Right lobe of liver (tissue), 6 donors: ENCODE data around the gene ANKRD60. TPM values are rescaled to one million over a fixed set of nuclear protein-coding genes. Genes with fewer than 3 reads are reported as not detected.

ENCODE experiments used
- ATAC-seq, 4 donors: fragments of 200-7000 bp; cut with Tn5 transposase; one replicate each; pipeline ENCODE4 v1.9.1; 2020; ENCODE audit warnings: mild to moderate bottlenecking in 4 of 4, moderate library complexity in 4 of 4
- DNase-seq, 3 donors: peaks; one replicate each; pipeline ENCODE4 v3.0.0-alpha.2; 2020
- H3K27ac ChIP-seq, 3 donors: fragments of 200-600 bp; one replicate each; pipeline ENCODE4 v1.8.0; 2022
- H3K27me3 ChIP-seq, 2 donors: fragments of 200-600 bp; one replicate each; pipeline ENCODE4 v1.8.0; 2022
- H3K36me3 ChIP-seq, 4 donors: fragments of 200-600 bp; sonication (generic) in 1 of 4; one replicate each; pipeline versions ENCODE4 v1.5.1 to v1.8.0; 2017 to 2022; ENCODE audit warnings: control low read depth in 1 of 4
- H3K4me1 ChIP-seq, 4 donors: fragments of 200-600 bp; sonication (generic) in 1 of 4; one replicate each; pipeline versions ENCODE4 v1.5.1 to v1.8.0; 2017 to 2022; ENCODE audit warnings: control low read depth in 1 of 4
- H3K4me3 ChIP-seq, 3 donors: fragments of 200-600 bp; one replicate each; pipeline ENCODE4 v1.8.0; 2022
- H3K9me3 ChIP-seq, 4 donors: fragments of 200-600 bp; sonication (generic) in 1 of 4; one replicate each; pipeline versions ENCODE4 v1.5.1 to v1.8.0; 2017 to 2022; ENCODE audit warnings: control low read depth in 1 of 4
- CTCF ChIP-seq, 4 donors: fragments of 200-600 bp in 3 of 4; fragments of 450-650 bp in 1 of 4; IDR thresholded peaks; one replicate each; pipeline versions ENCODE4 v1.5.1 to v1.8.0; 2016 to 2022; ENCODE audit warnings: antibody characterized with exemption in 4 of 4, mild to moderate bottlenecking in 2 of 4
- POLR2A ChIP-seq: fragments of 450-650 bp; IDR thresholded peaks from one replicate; pipeline ENCODE4 v1.6.1; 2017; ENCODE audit warnings: antibody characterized with exemption, mild to moderate bottlenecking
- WGBS: methylation state at CpG from one replicate; pipeline ENCODE4 v1.1.6; 2018; ENCODE audit warnings: low coverage, low lambda C conversion rate; ENCODE audit not compliant: insufficient coverage; ENCODE audit errors: missing lambda C conversion rate; 5-methylcytosine and 5-hydroxymethylcytosine counted together
- intact Hi-C, 2 donors: fragments of 100-400 bp; cut with DNase I; formaldehyde crosslinking; loops; one replicate each; pipeline versions ENCODE4 v1.11.2 to v1.14.1; 2022
- total RNA-seq, 6 experiments: library from RNA; depleted of rRNA in 2 of 6; stranded (reverse); fragments of >200 nt in 2 of 6; fragmentation: NEBNext Ultra II Directional in 3 of 6; extraction: Animal tissue kit (Norgen Biotek cat#: 25700) in 3 of 6; gene quantifications; one replicate each; pipeline versions ENCODE4 v1.1.0 to v1.2.4, GENCODE V29; 2016 to 2023
- donor health status: DM: no; HTN: yes; CAD: no.
- donor health status: DM: no; HTN: no; CAD: no.
- donor health status: DM: no; HTN: no; CAD: no.
- donor health status: DM: no; HTN: yes; CAD: no.
- donor health status: DM: no; HTN: yes; CAD: no.

Gene ANKRD60
- total RNA-seq, 6 experiments from 2014 or later: not detected

DNA sequence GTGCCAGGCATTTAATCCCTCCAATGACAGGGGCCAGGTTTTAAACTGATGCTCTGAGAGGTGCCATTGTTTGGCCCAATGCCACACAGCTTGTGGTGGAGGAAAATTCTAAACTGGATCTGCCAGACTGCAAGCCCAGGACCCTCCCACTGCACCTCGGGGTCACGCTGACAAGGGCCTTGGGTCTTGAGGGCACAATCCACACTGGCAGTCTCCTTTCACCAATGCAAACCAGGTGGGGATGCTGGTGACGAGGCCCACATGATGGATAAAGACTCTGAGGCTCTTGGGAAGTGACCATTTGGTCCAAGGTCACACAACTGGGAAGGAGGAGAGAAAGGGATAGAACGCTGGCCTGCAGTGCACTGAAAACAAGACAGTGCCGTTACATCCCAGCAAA is 14.7 kb downstream of the ANKRD60 start:
- TF ChIP-seq POLR2A: no peak
- TF ChIP-seq CTCF (IDR thresholded peaks at IDR 0.05): no peak
- no CpG with 5 or more reads among the region's 5 CpGs for WGBS
- peaks cover 0 to 4% (median 0%) of the 10 kb centered on the region in 4 donors for H3K4me1 ChIP-seq
- no peak overlapping the region for H3K4me3 ChIP-seq
- H3K27me3 ChIP-seq: no peaks in the 10 kb centered on the region
- H3K9me3 ChIP-seq: no peaks in the 10 kb centered on the region
- no peak for DNase-seq
- intact Hi-C loops: loop anchor here in 1 of 2 donors (5.0 to 10.0 kb wide), 2 partner anchors 616 to 699 kb away; no protein-coding TSS in a partner anchor
- H3K27ac ChIP-seq: no peak overlapping the region
- H3K36me3 ChIP-seq: no peaks in the 10 kb centered on the region
- no peak for ATAC-seq

DNA sequence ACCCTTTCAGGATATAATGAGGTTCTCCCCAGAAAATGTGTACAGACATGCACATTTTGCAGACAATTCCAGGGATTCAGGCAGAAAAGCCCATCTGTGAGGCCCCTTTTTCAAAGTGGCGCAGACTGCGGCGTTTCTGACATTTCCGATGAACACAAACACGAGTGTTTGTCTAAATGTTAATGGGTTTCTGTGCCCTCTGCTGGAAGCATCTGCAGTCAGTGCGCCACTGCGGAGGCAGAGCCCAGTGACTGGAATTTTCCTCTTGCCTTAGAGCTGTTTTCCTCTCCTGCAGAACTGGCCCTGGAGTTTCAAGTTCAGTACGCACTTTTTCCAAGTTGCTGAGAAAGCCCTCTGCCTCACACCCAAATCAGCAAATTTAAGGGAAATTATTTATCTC is 15.3 kb downstream of the ANKRD60 start:
- WGBS: 67% methylated on average over 2 of the region's 8 CpGs
- DNase-seq: no peak
- peaks cover 0 to 4% (median 0%) of the 10 kb centered on the region in 4 donors for H3K4me1 ChIP-seq
- no peak for ATAC-seq
- no peaks in the 10 kb centered on the region for H3K27me3 ChIP-seq
- TF ChIP-seq POLR2A: no peak
- no peak for TF ChIP-seq CTCF (IDR thresholded peaks at IDR 0.05)
- intact Hi-C loops: loop anchor here in 1 of 2 donors (5.0 to 10.0 kb wide), 2 partner anchors 616 to 698 kb away; no protein-coding TSS in a partner anchor
- no peak overlapping the region for H3K4me3 ChIP-seq
- H3K36me3 ChIP-seq: no peaks in the 10 kb centered on the region
- H3K27ac ChIP-seq: no peak overlapping the region
- no peaks in the 10 kb centered on the region for H3K9me3 ChIP-seq

DNA sequence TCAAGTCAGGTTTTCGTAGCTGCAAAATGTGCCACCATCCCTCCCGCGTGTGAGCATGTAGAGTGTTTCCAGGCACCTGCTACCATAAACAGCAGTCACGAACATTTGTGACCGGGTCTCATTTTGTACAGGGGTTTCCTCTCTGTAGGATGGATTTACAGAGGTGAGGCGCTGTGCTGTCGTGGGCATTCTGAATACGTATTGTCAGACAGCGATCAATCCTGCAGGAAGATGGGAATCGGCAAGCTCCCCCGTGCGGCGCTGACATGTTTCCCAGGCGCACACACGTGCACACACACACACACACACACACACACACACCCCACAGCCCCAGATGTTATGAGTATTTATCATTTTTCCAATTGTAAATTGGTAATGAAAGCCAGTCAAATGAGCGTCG is 15.8 kb downstream of the ANKRD60 start:
- ATAC-seq (no peak), DNase-seq (no peak)
- TF ChIP-seq CTCF (IDR thresholded peaks at IDR 0.05) (no peak), POLR2A (no peak)
- H3K4me3 ChIP-seq: no peak overlapping the region
- no peaks in the 10 kb centered on the region for H3K36me3 ChIP-seq
- H3K27me3 ChIP-seq: no peaks in the 10 kb centered on the region
- H3K27ac ChIP-seq: no peak overlapping the region
- H3K9me3 ChIP-seq: no peaks in the 10 kb centered on the region
- WGBS: 44% methylated on average over 11 of the region's 17 CpGs
- intact Hi-C loops: loop anchor here in 1 of 2 donors (5.0 to 10.0 kb wide), 2 partner anchors 615 to 698 kb away; no protein-coding TSS in a partner anchor
- peaks cover 0 to 4% (median 0%) of the 10 kb centered on the region in 4 donors for H3K4me1 ChIP-seq

GRCh38 chr20:58210398-58210747 is 18.1 kb downstream of the ANKRD60 start:
- H3K9me3 ChIP-seq: no peaks in the 10 kb centered on the region
- no peak for ATAC-seq
- H3K4me1 ChIP-seq: no peaks in the 10 kb centered on the region
- H3K27me3 ChIP-seq: no peaks in the 10 kb centered on the region
- no peaks in the 10 kb centered on the region for H3K36me3 ChIP-seq
- intact Hi-C loops: loop anchor here in 1 of 2 donors (5.0 to 10.0 kb wide), 2 partner anchors 613 to 696 kb away; no protein-coding TSS in a partner anchor
- no peak for DNase-seq
- no peak overlapping the region for H3K4me3 ChIP-seq
- 85% methylated on average over 4 of the region's 7 CpGs for WGBS
- H3K27ac ChIP-seq: no peak overlapping the region
- TF ChIP-seq POLR2A: no peak
- TF ChIP-seq CTCF (IDR thresholded peaks at IDR 0.05): no peak
